GM12801 (cell line): ENCODE data around the gene ANO7.

ENCODE experiments used
- TF ChIP-seq, protein P1 (sequence below): IDR thresholded peaks from one replicate; pipeline ENCODE4 v1.5.1; 2011; ENCODE audit warnings: control low read depth; ENCODE audit not compliant: insufficient read length; ENCODE audit errors: extremely low read depth

Gene ANO7

DNA sequence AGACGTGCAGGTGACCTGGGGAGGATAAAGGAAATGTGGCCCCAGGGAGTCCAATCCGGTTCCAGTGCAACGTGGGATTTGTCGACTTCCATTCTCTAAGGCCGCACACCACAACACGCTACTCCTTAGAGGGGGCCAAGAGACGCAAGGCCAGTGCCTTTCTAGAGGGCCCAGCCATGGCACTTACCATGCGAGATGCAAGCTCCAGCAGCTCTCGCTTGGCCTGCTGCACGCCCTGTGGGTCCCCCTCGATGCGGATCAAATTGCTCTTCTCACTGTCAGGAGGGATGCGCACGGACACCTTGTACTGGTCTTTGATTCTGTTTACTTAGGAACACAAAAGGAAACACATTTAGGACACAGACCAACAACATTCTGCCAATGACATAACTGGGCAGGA is 61.2 kb downstream of the ANO7 start:
- TF ChIP-seq, protein P1, sequence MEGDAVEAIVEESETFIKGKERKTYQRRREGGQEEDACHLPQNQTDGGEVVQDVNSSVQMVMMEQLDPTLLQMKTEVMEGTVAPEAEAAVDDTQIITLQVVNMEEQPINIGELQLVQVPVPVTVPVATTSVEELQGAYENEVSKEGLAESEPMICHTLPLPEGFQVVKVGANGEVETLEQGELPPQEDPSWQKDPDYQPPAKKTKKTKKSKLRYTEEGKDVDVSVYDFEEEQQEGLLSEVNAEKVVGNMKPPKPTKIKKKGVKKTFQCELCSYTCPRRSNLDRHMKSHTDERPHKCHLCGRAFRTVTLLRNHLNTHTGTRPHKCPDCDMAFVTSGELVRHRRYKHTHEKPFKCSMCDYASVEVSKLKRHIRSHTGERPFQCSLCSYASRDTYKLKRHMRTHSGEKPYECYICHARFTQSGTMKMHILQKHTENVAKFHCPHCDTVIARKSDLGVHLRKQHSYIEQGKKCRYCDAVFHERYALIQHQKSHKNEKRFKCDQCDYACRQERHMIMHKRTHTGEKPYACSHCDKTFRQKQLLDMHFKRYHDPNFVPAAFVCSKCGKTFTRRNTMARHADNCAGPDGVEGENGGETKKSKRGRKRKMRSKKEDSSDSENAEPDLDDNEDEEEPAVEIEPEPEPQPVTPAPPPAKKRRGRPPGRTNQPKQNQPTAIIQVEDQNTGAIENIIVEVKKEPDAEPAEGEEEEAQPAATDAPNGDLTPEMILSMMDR, result no peak

DNA sequence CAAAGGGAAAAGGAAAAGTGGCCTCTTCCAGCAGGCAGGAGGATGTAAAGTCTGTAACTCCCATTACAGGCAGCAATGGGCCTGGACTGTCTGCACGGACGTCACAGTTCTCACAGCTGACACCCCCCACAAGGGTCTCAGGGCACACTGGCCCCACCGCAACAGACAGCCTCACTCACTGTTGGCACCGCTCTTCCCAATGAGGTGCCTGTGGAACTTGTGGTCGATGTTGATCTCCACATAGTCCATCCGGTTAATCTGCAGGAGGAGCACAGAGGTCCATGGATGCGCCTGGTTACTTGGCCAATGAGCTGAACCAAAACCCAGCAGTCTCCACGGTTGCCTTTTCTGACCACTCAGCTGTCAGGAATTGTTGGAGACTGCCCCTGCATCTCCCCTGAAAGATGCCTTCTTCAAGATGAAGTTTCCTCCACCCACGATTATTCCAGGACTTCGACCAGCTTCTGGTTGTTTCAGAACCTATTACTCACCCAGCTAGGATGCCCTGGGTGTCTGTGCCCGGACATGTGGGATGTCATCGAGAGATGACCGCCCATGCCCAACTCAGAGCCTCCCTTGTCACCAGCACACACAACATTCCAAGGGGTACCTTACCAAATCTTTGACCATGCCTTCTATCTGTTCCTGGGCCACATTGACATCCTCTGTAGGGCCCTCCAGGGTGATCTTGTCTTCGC is 64.5 kb downstream of the ANO7 start:
- TF ChIP-seq, protein P1, result no peak

DNA sequence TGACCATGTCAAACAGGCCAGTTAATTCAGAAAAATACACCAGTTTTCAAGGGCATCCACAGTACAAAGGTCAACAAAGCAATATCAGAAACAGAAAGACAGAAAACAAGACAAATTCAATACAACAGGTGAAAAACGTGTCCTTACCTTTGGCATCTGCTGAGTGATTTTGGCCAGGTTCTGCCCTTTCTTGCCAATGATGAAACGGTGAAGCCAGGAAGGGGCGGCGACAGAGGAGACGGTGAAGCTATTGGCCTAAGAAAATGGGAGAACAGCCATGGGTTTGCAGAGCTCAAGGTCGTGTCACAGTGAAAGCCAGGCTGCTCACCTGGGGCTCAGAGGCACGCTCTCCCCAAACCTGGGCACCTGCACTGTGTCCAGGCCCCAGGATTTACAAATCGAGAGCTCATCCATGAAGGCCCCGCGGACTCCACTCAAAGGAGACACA is 66.5 kb downstream of the ANO7 start:
- TF ChIP-seq, protein P1, result no peak

DNA sequence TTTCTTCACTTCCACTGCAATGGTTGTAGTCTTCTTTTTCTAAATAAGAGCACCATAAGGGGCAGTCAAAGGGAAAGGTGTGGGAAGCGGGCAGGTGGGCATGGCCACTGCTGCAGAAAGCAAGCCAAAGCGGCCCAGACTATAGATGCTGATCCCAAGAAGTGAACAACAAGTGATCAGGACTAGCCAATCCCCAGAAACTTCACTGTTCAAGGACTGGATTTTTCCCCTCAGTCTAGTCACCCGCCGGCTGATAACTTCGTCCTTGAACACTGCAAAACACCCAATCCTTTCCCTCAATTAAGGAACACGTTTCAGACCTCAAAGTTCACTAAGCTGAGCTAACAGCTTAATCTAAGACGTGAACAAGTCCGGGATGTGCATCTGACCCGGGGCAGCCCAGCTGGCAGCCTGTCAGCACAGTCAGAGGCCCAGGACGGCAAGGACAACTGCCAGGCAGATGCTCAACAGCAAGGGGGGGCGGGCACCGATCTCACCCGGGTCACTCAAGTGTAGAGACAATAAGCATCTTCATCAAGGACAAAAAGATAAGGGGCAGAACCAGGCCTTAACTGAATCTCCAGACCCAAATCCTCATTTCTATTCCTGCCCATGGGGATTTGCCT is 67.2 kb downstream of the ANO7 start:
- TF ChIP-seq, protein P1, result no peak

DNA sequence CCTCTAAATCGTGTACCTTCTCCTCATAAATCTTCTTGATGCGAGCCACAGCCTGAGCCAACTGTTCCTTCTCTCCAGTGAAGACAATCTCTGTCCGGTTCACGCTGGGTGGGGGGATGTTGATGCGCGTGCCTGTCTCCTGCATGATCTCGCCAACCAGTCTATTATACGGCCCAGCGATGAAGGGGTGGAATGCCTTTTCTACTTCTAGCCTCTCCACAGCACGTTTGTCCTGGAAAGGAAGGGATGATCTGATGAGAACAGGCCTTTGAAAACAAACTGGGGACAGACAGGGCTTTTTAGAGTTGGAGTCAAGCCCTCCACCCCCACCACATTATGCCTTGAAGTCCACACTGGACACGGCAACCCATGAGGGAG is 67.7 kb downstream of the ANO7 start:
- TF ChIP-seq, protein P1, result no peak

DNA sequence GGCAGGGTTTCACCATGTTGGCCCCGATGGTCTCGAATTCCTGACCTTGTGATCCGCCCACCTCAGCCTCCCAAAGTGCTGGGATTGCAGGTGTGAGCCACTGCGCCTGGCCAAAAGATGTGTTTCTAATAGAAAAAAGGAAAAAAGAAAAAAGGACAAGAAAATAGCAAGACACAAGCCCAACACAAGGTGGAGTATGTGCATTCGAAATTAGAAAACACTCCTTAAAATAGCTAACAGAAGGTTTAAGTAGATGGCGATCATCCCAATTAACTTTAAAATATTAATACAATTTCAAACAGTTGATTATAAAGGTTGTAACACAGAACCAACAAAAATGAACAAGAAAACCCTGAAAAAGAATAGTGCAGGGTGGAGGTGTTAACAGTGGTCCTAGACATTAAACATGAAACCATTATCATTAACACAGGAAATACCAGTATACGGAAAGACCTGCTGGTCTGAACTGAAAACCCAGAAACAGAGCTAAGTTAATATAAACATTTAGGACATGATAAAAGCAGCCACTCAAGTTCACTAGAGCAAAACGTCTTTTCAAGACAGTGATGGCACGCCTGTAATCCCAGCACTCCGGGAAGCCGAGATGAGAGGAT is 69.0 kb downstream of the ANO7 start:
- TF ChIP-seq, protein P1, result no peak

DNA sequence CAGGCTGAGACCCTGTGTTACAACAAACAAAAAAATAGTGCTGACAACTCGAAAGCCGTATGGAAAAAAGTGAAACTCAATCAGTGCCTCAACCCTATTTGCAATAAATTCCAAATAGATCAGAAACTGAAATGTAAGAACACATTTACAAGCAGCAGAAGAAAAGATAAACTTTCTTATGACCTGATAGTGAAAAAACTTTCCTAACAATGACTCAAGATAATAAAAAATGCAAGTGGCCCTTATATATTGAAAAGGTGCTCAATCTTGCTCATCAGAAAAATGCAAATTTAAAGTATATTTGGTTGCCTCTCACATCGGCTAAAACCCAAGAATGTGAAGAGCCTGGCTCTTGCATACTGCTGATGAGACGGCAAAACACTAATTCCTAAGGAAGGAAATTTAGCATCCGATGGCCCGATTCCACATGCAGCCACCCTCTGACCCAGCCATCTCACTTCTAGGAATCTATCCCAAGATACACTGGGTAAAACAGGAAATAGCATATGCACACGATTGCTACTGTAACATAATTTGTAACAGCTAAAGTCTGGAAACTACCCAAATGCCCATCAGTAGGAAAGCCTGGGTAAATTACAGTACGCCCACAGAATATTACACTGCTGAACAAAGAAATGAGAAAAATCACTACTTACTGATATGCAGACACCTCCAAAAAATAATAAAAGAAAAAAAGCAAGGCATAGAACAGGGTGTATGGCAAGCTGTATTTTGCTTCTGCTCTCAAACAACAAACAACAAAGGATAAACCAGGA is 70.2 kb downstream of the ANO7 start:
- TF ChIP-seq, protein P1, result no peak
